Measurements from ENCODE around the gene DHFR.
"Not testable (repeated sequence)": the region's sequence is repeated elsewhere in the genome, so short reads cannot be mapped to it uniquely, and the experiment has no call there.

DHFR gene

GRCh38 chr5:80594810-80595209, 60.0 kb downstream of the DHFR start:
- no peak for DNase-seq (ENCODE audit: low read depth)

- DNase-seq (ENCODE audit: low read depth), result no peak
Observed at GRCh38 chr5:80592761-80593160, 62.0 kb downstream of the DHFR start.

- DNase-seq (ENCODE audit: low read depth), result no peak
Observed at GRCh38 chr5:80592105-80592504, 62.7 kb downstream of the DHFR start.

GRCh38 chr5:80591352-80591751, 63.4 kb downstream of the DHFR start:
- DNase-seq (ENCODE audit: low read depth), result no peak

GRCh38 chr5:80590766-80591165, 64.0 kb downstream of the DHFR start:
- DNase-seq (ENCODE audit: low read depth), result no peak

GRCh38 chr5:80588858-80589540, 65.8 kb downstream of the DHFR start:
- no peak for DNase-seq (ENCODE audit: low read depth)

- DNase-seq (ENCODE audit: low read depth), result no peak
Observed at GRCh38 chr5:80584770-80585169, 70.0 kb downstream of the DHFR start.

GRCh38 chr5:80580291-80580690, 74.5 kb downstream of the DHFR start:
- DNase-seq (ENCODE audit: low read depth), result not testable (repeated sequence)

- DNase-seq (ENCODE audit: low read depth), result no peak
Observed at GRCh38 chr5:80579050-80579449, 75.7 kb downstream of the DHFR start.

GRCh38 chr5:80577707-80578106, 77.1 kb downstream of the DHFR start:
- DNase-seq (ENCODE audit: low read depth), result no peak

GRCh38 chr5:80576383-80576782, 78.4 kb downstream of the DHFR start:
- DNase-seq (ENCODE audit: low read depth), result no peak

All from T follicular helper cell (primary cell).